ENCODE data around the gene TRIM7. TPM values are rescaled to one million over a fixed set of nuclear protein-coding genes. Genes with fewer than 3 reads are reported as not detected.

Gene TRIM7
- total RNA-seq, 2 donors from 2014 or later, result 5.8 to 14.2 TPM

- intact Hi-C loops (cut with DNase I, micrococcal nuclease), result no loop called here
These were observed 59.9 kb downstream of the TRIM7 start for GRCh38 chr5:181145133-181145532.

More at GRCh38 chr5:181145133-181145532, 59.9 kb downstream of the TRIM7 start:
- DNase-seq, result no peak
- no peak for ATAC-seq

Small RNA genes lying within 50 kb of the gene (microRNA-seq; reads per million reads assigned to microRNA genes)
- gene MIR4638, result 0.53 to 1.4 reads per million in 2 donors

Other genes with a start within 250 kb of the TRIM7 start
- 100 to 1,000 TPM in 1 of 2 donors, 10 to 100 TPM in 1; 20.5 to 130 TPM for gene BTNL3, start 216.3 kb downstream of the TRIM7 start, total RNA-seq
- gene BTNL9, start 164.9 kb downstream of the TRIM7 start, total RNA-seq, result 1 to 10 TPM; 4.1 to 4.9 TPM
- not detected for gene OR2V1, start 74.0 kb downstream of the TRIM7 start, total RNA-seq
- not detected for gene OR2V2, start 57.6 kb downstream of the TRIM7 start, total RNA-seq
- 10 to 100 TPM; 21.5 to 32.0 TPM for gene TRIM41, start 18.1 kb upstream of the TRIM7 start, total RNA-seq
- gene RACK1, start 38.7 kb upstream of the TRIM7 start, total RNA-seq, result 1,000 to 10,000 TPM; 1,192 to 1,207 TPM
- 10 to 100 TPM; 11.4 to 13.1 TPM for gene TRIM52, start 55.9 kb upstream of the TRIM7 start, total RNA-seq
- gene OR4F3, start 162.1 kb upstream of the TRIM7 start, total RNA-seq, result not detected